CD4-positive, alpha-beta T cell (primary cell): ENCODE measurements around the gene NACA2. TPM values are rescaled to one million over a fixed set of nuclear protein-coding genes. Genes with fewer than 3 reads are reported as not detected.

ENCODE experiments used
- ATAC-seq: fragments of 200-7000 bp; cut with Tn5 transposase; one replicate; pipeline ENCODE4 v1.10.0; 2022; ENCODE audit warnings: mild to moderate bottlenecking; ENCODE audit not compliant: poor library complexity
- CTCF ChIA-PET: fragments of 350-600 bp; sonication (Branson Sonifier 250); formaldehyde crosslinking; loops from one replicate; lab custom pipeline; 2021; ENCODE audit warnings: antibody characterized with exemption, inconsistent platforms; lab: Charles Lee
- POLR2A ChIA-PET: fragments of 350-600 bp; sonication (Branson Sonifier 250); formaldehyde crosslinking; loops from one replicate; lab custom pipeline; 2021; ENCODE audit warnings: antibody characterized with exemption, inconsistent platforms; lab: Charles Lee
- DNase-seq, 14 experiments: peaks; one replicate each; pipeline ENCODE4 v3.0.0-alpha.2; 2013 to 2020; ENCODE audit warnings: mixed read lengths in 2 of 14
- H3K27ac ChIP-seq, 2 donors: one replicate each; pipeline versions ENCODE4 v1.5.1 to v1.7.0; 2013; ENCODE audit warnings: low read length in 2 of 2, low read depth in 1 of 2, mild to moderate bottlenecking in 1 of 2
- H3K27me3 ChIP-seq, 2 experiments: 1 replicate in 1 of 2; 2 replicates in 1 of 2; pipeline versions ENCODE4 v1.6.1 to v1.7.0; 2013; ENCODE audit warnings: low read length in 2 of 2, control low read depth in 1 of 2, mild to moderate bottlenecking in 1 of 2, moderate library complexity in 1 of 2; ENCODE audit not compliant: insufficient read depth in 2 of 2, control insufficient read depth in 1 of 2
- H3K36me3 ChIP-seq: one replicate; pipeline ENCODE4 v1.6.1; 2013; ENCODE audit warnings: low read length, control low read depth; ENCODE audit not compliant: insufficient read depth
- H3K4me1 ChIP-seq: one replicate; pipeline ENCODE4 v1.6.1; 2013; ENCODE audit warnings: low read length, control low read depth; ENCODE audit not compliant: insufficient read depth
- H3K4me3 ChIP-seq: one replicate; pipeline ENCODE4 v1.5.1; 2013; ENCODE audit warnings: mild to moderate bottlenecking, low read length, moderate library complexity
- H3K9me3 ChIP-seq, 2 experiments: 1 replicate in 1 of 2; 2 replicates in 1 of 2; pipeline versions ENCODE4 v1.6.1 to v1.7.0; 2013; ENCODE audit warnings: low read length in 2 of 2, mild to moderate bottlenecking in 2 of 2, control low read depth in 1 of 2, moderate library complexity in 1 of 2; ENCODE audit not compliant: control insufficient read depth in 1 of 2, insufficient read depth in 1 of 2
- H3K27ac Mint-ChIP-seq: one replicate; pipeline ENCODE4 v1.8.0; 2020; ENCODE audit warnings: mixed read lengths
- H3K27me3 Mint-ChIP-seq: one replicate; pipeline ENCODE4 v1.8.0; 2021; ENCODE audit warnings: mixed read lengths
- H3K36me3 Mint-ChIP-seq: one replicate; pipeline ENCODE4 v1.8.0; 2021; ENCODE audit warnings: low read depth, mixed read lengths
- H3K4me1 Mint-ChIP-seq: one replicate; pipeline ENCODE4 v1.8.0; 2021; ENCODE audit warnings: low read depth, mixed read lengths
- H3K4me3 Mint-ChIP-seq: one replicate; pipeline ENCODE4 v1.8.0; 2020; ENCODE audit warnings: mild to moderate bottlenecking, mixed read lengths
- H3K9me3 Mint-ChIP-seq: one replicate; pipeline ENCODE4 v1.8.0; 2020; ENCODE audit warnings: mixed read lengths
- intact Hi-C, 2 experiments: fragments of 100-400 bp; cut with DNase I in 1 of 2; cut with micrococcal nuclease in 1 of 2; formaldehyde crosslinking; loops; one replicate each; pipeline versions ENCODE4 v1.15.1 to v1.9.0; 2023 to 2025; cut with DNase I, micrococcal nuclease
- total RNA-seq, 174 experiments: library from RNA in 2 of 174; stranded (reverse) in 2 of 174; gene quantifications; one replicate each; pipeline ENCODE4 v1.2.3 and lab custom pipeline; 2021 to 2026
- TF ChIP-seq, protein P1 (sequence below): fragments of 200-600 bp; IDR thresholded peaks from one replicate; pipeline ENCODE4 v1.8.0; 2022; ENCODE audit warnings: antibody characterized with exemption, mild to moderate bottlenecking

The NACA2 gene
- total RNA-seq, 2 experiments from 2014 or later: not detected

DNA sequence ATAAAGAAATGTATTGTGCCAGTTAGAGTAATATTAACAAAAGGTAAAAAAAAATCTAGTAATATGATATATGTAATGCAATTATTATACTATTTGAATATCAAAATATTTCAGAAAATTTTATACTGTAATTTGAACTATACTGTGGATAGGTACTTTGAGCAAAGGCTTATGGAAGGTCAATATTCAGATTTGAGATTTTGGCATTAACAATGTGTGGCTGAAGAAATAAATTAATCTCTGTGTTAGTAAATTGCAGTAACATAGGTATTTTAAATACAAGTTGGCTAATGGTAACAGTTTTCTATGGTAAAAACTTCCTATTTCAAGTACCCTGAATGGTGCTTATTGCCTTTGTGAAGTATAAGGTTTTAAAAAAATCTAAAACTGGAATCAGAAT lies 23.2 kb upstream of the NACA2 start:
- intact Hi-C loops: no loop called here
- ATAC-seq (no peak), DNase-seq (no peak)
- Mint-ChIP-seq H3K27me3 (peaks cover 16% of the 10 kb centered on the region), H3K4me3 (no peak overlapping the region), H3K4me1 (no peaks in the 10 kb centered on the region), H3K9me3 (peaks cover under 1% of the 10 kb centered on the region), H3K27ac (no peak overlapping the region), H3K36me3 (no peaks in the 10 kb centered on the region)
- Histone ChIP-seq H3K4me1 (no peaks in the 10 kb centered on the region), H3K27ac (no peak overlapping the region), H3K9me3 (peaks cover 0 to 5% of the 10 kb centered on the region in 2 experiments), H3K27me3 (peaks cover 0 to 6% of the 10 kb centered on the region in 2 experiments), H3K4me3 (no peak overlapping the region), H3K36me3 (no peaks in the 10 kb centered on the region)
- CTCF ChIA-PET: no interaction called here
- POLR2A ChIA-PET: no interaction called here
- TF ChIP-seq, protein P1, sequence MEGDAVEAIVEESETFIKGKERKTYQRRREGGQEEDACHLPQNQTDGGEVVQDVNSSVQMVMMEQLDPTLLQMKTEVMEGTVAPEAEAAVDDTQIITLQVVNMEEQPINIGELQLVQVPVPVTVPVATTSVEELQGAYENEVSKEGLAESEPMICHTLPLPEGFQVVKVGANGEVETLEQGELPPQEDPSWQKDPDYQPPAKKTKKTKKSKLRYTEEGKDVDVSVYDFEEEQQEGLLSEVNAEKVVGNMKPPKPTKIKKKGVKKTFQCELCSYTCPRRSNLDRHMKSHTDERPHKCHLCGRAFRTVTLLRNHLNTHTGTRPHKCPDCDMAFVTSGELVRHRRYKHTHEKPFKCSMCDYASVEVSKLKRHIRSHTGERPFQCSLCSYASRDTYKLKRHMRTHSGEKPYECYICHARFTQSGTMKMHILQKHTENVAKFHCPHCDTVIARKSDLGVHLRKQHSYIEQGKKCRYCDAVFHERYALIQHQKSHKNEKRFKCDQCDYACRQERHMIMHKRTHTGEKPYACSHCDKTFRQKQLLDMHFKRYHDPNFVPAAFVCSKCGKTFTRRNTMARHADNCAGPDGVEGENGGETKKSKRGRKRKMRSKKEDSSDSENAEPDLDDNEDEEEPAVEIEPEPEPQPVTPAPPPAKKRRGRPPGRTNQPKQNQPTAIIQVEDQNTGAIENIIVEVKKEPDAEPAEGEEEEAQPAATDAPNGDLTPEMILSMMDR: no peak

DNA sequence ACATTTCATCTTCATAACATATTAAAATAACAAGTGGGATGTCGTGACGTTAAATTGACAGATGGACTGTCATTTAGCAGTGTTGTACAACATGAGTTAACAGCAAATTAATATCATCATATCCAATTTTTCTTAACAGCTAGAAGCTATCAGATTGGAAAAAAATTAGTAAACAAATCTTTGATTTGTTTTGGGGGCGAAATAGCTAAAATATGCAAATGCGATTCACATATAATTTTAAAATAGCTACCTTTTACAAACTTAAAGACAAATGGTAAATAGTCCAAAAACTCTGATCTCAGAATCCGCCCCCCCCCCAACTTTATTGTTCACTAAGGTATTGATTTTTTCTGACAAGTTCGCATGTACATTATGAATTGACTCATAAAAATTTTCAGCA lies 20.3 kb upstream of the NACA2 start:
- Histone ChIP-seq H3K27me3 (no peaks in the 10 kb centered on the region), H3K9me3 (no peaks in the 10 kb centered on the region), H3K4me3 (no peak overlapping the region), H3K4me1 (no peaks in the 10 kb centered on the region), H3K36me3 (no peaks in the 10 kb centered on the region), H3K27ac (no peak overlapping the region)
- DNase-seq: no peak
- Mint-ChIP-seq H3K27me3 (peaks cover 23% of the 10 kb centered on the region), H3K4me3 (no peak overlapping the region), H3K9me3 (no peaks in the 10 kb centered on the region), H3K36me3 (no peaks in the 10 kb centered on the region), H3K4me1 (no peaks in the 10 kb centered on the region), H3K27ac (no peak overlapping the region)
- CTCF ChIA-PET: interaction anchor here (0.8 kb wide), 1 partner anchor 10 kb away, joined by 3 read pairs; no protein-coding TSS in a partner anchor
- ATAC-seq: no peak
- POLR2A ChIA-PET: no interaction called here
- TF ChIP-seq, protein P1: no peak
- intact Hi-C loops: no loop called here

DNA sequence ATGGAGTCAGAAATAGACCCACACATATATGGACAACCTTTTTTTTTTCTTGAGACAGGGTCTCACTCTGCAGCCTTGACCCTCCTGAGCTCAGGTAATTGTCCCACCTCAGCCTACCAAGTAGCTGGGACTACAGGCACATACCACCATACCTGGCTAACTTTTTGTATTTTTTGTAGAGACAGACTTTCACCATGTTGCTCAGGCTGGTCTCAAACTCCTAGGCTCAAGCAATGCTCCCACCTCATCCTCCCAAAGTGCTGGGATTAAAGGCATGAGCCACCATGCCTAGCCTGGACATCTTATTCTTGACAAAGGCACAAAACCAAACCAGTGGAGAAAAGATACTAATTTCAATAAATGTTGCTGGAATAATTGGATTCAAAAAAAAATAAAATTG lies 14.7 kb upstream of the NACA2 start:
- Histone ChIP-seq H3K27me3 (no peaks in the 10 kb centered on the region), H3K4me1 (no peaks in the 10 kb centered on the region)

More for the DNA sequence above, 14.7 kb upstream of the NACA2 start:
- no peaks in the 10 kb centered on the region for H3K36me3 Mint-ChIP-seq
- Histone ChIP-seq H3K9me3 (no peaks in the 10 kb centered on the region), H3K27ac (no peak overlapping the region), H3K4me3 (no peak overlapping the region), H3K36me3 (no peaks in the 10 kb centered on the region)
- intact Hi-C loops: no loop called here
- POLR2A ChIA-PET: no interaction called here
- ATAC-seq (no peak), DNase-seq (no peak)
- TF ChIP-seq, protein P1: no peak
- no peaks in the 10 kb centered on the region for H3K9me3 Mint-ChIP-seq
- H3K27ac Mint-ChIP-seq: no peak overlapping the region
- H3K27me3 Mint-ChIP-seq: peaks cover 43% of the 10 kb centered on the region
- no peaks in the 10 kb centered on the region for H3K4me1 Mint-ChIP-seq
- H3K4me3 Mint-ChIP-seq: no peak overlapping the region
- CTCF ChIA-PET: no interaction called here
